HG03520 (cell line): ENCODE measurements around the gene LMO3.

Experiments used
- ATAC-seq: cut with Tn5 transposase; IDR thresholded peaks from one replicate; pipeline ENCODE4 v1.9.1; 2021; ENCODE audit warnings: mild to moderate bottlenecking, moderate library complexity; ENCODE audit not compliant: unreplicated experiment

Gene LMO3

GRCh38 chr12:16602412-16602811 lies 3.5 kb downstream of the LMO3 start:
- no peak for ATAC-seq

GRCh38 chr12:16600525-16600924 lies 5.4 kb downstream of the LMO3 start:
- no peak for ATAC-seq

DNA sequence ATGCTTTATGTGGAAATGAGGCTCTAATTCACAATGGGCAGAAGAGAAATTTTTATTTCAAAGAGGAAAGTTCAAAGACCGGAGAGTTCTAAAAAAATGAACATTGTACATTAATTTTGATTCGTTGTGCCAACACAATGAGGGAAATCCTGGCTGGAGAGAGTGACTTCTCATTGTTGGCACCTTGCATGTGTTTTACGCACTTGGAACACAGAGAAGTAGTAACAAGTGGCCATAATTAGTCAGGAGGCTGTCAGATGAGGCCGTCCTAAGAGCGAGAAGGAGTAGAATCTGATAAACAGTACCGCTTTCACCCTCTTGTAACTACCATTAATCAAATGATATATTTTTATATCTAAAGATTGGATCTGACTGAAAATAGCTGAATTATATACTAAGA lies 6.9 kb downstream of the LMO3 start:
- no peak for ATAC-seq

- no peak for ATAC-seq
Observed at GRCh38 chr12:16594797-16595196, 11.2 kb downstream of the LMO3 start.

- no peak for ATAC-seq
Observed at GRCh38 chr12:16593546-16593945, 12.4 kb downstream of the LMO3 start.

DNA sequence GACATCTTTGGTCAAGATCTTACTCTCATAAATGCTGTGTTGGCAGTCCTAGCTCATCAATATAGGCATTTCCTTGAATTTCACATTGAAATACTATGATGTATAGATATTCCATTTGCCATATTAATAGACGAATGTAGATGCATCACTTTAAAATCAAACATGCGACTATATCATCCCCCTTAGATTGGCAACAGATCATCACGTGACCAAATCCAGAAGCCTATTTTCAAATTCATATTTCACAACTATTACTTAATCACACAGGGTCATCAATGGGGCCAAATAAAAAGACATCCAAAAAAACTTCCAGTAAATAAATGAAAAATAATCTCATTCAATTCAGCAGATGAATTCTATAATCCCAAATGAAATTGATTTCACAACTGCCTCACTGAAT lies 15.3 kb downstream of the LMO3 start:
- ATAC-seq, result no peak

DNA sequence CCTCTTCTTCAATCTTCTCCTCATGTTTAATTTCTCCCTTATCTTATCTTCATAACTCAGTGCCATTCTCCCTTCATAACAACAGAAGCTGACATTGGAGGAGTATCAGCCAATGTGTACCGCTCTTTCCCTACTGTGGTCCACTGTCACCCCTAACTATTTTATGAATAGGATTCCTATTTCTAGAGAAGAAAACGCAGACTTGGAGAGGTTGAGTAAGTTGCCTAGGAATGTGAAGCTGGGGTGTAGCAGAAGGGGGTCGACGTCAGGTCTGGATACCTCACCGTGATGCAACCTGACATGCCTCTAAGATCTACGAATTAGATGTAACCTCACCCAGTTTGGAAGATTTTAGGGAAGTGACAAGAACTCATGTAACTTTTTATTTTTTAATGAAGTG lies 17.1 kb downstream of the LMO3 start:
- no peak for ATAC-seq

GRCh38 chr12:16587514-16587913 lies 18.4 kb downstream of the LMO3 start:
- ATAC-seq, result no peak

- ATAC-seq, result no peak
Observed at GRCh38 chr12:16587110-16587453, 18.9 kb downstream of the LMO3 start.

- ATAC-seq, result no peak
Observed at GRCh38 chr12:16586350-16587109, 19.4 kb downstream of the LMO3 start.

DNA sequence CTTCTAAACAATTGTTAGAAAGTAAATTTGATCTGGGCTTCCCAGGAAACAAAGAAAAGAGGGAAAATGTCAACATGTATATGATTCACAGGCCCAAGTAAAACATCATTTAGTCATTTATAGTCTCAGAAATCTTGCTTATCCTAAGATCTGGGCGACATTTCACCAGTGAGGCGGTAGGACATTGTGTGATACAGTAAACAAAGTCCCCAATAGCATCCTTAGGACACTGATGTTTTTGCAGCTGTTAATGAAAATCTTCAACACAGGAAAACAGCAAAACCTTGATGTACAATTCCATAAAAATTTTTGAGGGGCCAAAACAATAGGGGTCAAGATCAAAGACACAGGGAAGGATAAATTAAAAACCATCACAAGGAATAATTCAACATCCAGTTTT lies 20.2 kb downstream of the LMO3 start:
- no peak for ATAC-seq

DNA sequence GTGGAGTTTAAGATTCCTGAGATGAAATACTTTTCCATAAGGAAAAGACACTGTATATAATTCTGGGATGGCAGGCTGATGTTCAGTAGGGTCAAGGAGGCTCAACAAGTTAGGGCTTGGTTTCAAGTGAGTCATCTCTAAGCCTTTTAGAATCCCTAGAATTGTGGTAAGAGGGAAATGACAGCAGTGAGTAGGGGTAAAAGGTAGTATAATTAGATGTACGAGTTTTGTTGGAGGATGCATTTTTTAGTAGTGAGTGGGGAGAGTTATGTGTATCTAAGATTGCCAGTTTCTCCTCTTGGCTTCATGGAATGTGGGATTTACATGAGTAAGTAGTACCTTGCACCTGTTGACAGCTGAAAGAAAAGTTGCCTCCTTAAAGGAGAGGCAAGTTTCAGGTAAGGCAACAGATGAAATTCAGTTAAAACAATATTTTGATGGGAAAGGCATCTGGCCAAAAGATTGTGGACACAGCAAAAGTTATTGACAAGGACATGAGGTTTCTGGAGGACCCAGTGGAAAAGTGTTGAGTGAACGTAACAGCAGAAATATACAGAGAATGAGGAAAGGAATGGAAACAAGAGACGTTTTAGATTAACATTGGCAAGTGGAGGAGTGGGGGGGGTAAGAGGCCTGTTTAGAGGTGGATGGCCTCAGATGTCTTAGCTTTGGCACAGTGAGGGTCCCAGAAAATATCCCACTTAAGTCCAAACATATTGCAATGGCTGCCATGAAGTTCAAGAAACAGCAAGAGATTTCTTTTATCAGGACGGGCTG lies 21.8 kb downstream of the LMO3 start:
- ATAC-seq, result no peak

DNA sequence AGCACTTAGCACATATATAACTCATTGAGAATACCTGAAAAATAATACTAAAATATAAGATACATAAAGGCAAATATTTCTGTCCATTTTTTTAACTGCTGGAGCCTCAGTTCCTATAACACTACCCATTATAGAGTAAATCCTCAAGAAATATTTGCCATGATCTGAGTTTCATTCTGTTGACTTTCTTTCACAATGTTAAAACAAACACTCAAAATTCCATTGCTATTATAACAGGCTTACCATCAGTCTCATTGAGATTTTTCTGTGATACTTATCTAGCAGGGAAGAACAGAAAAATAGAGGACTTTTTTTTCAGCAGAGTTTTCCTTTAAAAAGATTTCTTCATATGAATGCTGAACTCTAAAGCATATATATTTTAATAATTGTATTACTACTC lies 24.5 kb downstream of the LMO3 start:
- no peak for ATAC-seq

DNA sequence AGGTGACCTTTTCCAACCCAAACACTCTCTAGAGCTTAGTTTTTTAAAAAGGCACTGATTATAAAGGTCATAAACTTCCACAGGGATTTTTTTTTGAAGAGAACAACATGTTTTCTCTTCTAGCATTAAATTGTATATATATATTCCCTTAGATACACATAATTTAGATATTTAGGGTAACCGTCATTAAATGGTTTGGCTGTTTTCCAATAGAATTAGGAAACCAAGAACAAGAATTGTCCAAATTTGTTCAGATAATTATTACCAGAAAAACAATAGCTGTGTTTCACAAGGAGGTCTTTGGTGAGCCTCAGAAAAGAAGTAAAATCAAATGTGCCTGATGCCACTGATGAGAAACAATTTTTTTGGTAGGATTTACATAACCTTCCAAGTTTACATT lies 26.9 kb downstream of the LMO3 start:
- ATAC-seq, result no peak

- no peak for ATAC-seq
Observed at GRCh38 chr12:16573398-16574077, 32.4 kb downstream of the LMO3 start.

GRCh38 chr12:16568873-16569272 lies 37.1 kb downstream of the LMO3 start:
- no peak for ATAC-seq

DNA sequence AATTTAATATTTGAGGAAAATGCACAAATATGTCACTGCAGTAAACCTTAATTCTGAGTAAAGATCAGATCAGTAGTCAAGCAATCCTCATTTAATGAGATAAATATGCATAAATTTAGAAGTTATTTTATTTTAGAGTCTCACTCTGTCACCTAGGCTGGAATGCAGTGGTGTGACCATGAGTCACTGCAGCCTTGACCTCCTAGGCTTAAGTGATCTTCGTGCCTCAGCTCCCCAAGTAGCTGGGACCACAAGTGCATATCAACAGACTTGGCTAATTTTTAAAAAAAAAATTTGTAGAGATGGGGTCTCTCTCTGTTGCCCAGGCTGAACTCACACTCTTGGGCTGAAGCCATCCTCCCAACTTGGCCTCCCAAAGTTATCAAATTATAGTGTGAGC lies 41.3 kb downstream of the LMO3 start:
- no peak for ATAC-seq

GRCh38 chr12:16563504-16563903 lies 42.5 kb downstream of the LMO3 start:
- no peak for ATAC-seq

- no peak for ATAC-seq
Observed at GRCh38 chr12:16562921-16563320, 43.0 kb downstream of the LMO3 start.

GRCh38 chr12:16562435-16562834 lies 43.5 kb downstream of the LMO3 start:
- ATAC-seq, result no peak

GRCh38 chr12:16560273-16560672 lies 45.7 kb downstream of the LMO3 start:
- ATAC-seq, result no peak

GRCh38 chr12:16555630-16556029 lies 50.3 kb downstream of the LMO3 start:
- ATAC-seq, result no peak
